Activated CD4-positive, alpha-beta memory T cell treated with anti-CD3 and anti-CD28 coated beads for 36 hours (primary cell): ENCODE data around the gene CRLF1. TPM values are rescaled to one million over a fixed set of nuclear protein-coding genes. Genes with fewer than 3 reads are reported as not detected.
A peak's percentile ranks its signal among the peaks of the same experiment; 100 is the strongest.

Experiments
- CTCF ChIA-PET: fragments of 350-600 bp; sonication (Branson Sonifier 250); formaldehyde crosslinking; loops from one replicate; lab custom pipeline; 2021; ENCODE audit warnings: antibody characterized with exemption, inconsistent platforms; lab: Charles Lee
- POLR2A ChIA-PET: fragments of 350-600 bp; sonication (Branson Sonifier 250); formaldehyde crosslinking; loops from one replicate; lab custom pipeline; 2021; ENCODE audit warnings: antibody characterized with exemption; lab: Charles Lee
- DNase-seq: peaks from one replicate; pipeline ENCODE4 v3.0.0-alpha.2; 2020
- H3K27ac Mint-ChIP-seq: one replicate; pipeline ENCODE4 v1.8.0; 2021; ENCODE audit warnings: mixed read lengths
- H3K27me3 Mint-ChIP-seq: one replicate; pipeline ENCODE4 v1.8.0; 2021; ENCODE audit warnings: mixed read lengths
- H3K36me3 Mint-ChIP-seq: one replicate; pipeline ENCODE4 v1.8.0; 2021; ENCODE audit warnings: mixed read lengths
- H3K4me1 Mint-ChIP-seq: one replicate; pipeline ENCODE4 v1.8.0; 2021; ENCODE audit warnings: low read depth, mixed read lengths
- H3K4me3 Mint-ChIP-seq: one replicate; pipeline ENCODE4 v1.8.0; 2021; ENCODE audit warnings: mild to moderate bottlenecking, mixed read lengths
- H3K9me3 Mint-ChIP-seq: one replicate; pipeline ENCODE4 v1.8.0; 2021; ENCODE audit warnings: mixed read lengths
- intact Hi-C: fragments of 100-400 bp; cut with micrococcal nuclease; formaldehyde crosslinking; loops from one replicate; pipeline ENCODE4 v1.15.1; 2023
- total RNA-seq, 2 experiments: library from RNA; stranded (reverse); gene quantifications; one replicate each; pipeline ENCODE4 v1.2.3, GENCODE V29; 2021

Gene CRLF1
- total RNA-seq, 2 experiments from 2014 or later, result not detected

- DNase-seq, result no peak
- Mint-ChIP-seq H3K27me3 (no peaks in the 10 kb centered on the region), H3K4me3 (no peak overlapping the region), H3K4me1 (peaks cover 2% of the 10 kb centered on the region), H3K36me3 (peaks cover 4% of the 10 kb centered on the region), H3K27ac (no peak overlapping the region), H3K9me3 (no peaks in the 10 kb centered on the region)
- ChIA-PET CTCF (no interaction called here), POLR2A (no interaction called here)
- intact Hi-C loops, result no loop called here
Measured at GRCh38 chr19:18646535-18647370, 40.2 kb upstream of the CRLF1 start.

- ChIA-PET CTCF (interaction anchor here (0.5 to 0.7 kb wide), 2 partner anchors 28 to 497 kb away, joined by 3 to 4 read pairs; no protein-coding TSS in a partner anchor), POLR2A (no interaction called here)
- no peaks in the 10 kb centered on the region for H3K36me3 Mint-ChIP-seq
- H3K4me1 Mint-ChIP-seq, result peaks cover 2% of the 10 kb centered on the region
- H3K27ac Mint-ChIP-seq, result no peak overlapping the region
- intact Hi-C loops, result no loop called here
- no peak overlapping the region for H3K4me3 Mint-ChIP-seq
- no peak for DNase-seq
- no peaks in the 10 kb centered on the region for H3K27me3 Mint-ChIP-seq
- H3K9me3 Mint-ChIP-seq, result no peaks in the 10 kb centered on the region
Measured at GRCh38 chr19:18645035-18645511, 38.5 kb upstream of the CRLF1 start.

GRCh38 chr19:18644196-18645034 lies 37.8 kb upstream of the CRLF1 start:
- no peak overlapping the region for H3K27ac Mint-ChIP-seq
- no peak for DNase-seq
- POLR2A ChIA-PET, result no interaction called here
- intact Hi-C loops, result no loop called here
- H3K36me3 Mint-ChIP-seq, result peaks cover 2% of the 10 kb centered on the region
- peaks cover 6% of the 10 kb centered on the region for H3K4me1 Mint-ChIP-seq
- no peaks in the 10 kb centered on the region for H3K27me3 Mint-ChIP-seq
- no peak overlapping the region for H3K4me3 Mint-ChIP-seq
- CTCF ChIA-PET, result interaction anchor here (0.5 kb wide), 1 partner anchor 497 kb away, joined by 3 read pairs; no protein-coding TSS in a partner anchor
- no peaks in the 10 kb centered on the region for H3K9me3 Mint-ChIP-seq

GRCh38 chr19:18639706-18640243 lies 33.2 kb upstream of the CRLF1 start:
- Mint-ChIP-seq H3K9me3 (no peaks in the 10 kb centered on the region), H3K4me3 (no peak overlapping the region), H3K27me3 (no peaks in the 10 kb centered on the region), H3K4me1 (peaks cover 22% of the 10 kb centered on the region), H3K27ac (no peak overlapping the region), H3K36me3 (peaks cover 6% of the 10 kb centered on the region)
- POLR2A ChIA-PET, result no interaction called here
- no peak for DNase-seq
- intact Hi-C loops, result loop anchor here (5.0 kb wide), 2 partner anchors 47 to 193 kb away; partner anchors contain the start of gene UPF1
- CTCF ChIA-PET, result no interaction called here

GRCh38 chr19:18637673-18638630 lies 31.4 kb upstream of the CRLF1 start:
- intact Hi-C loops, result loop anchor here (5.0 kb wide), 2 partner anchors 46 to 194 kb away; partner anchors contain the start of gene UPF1
- peak; percentile 20 for DNase-seq
- Mint-ChIP-seq H3K27me3 (no peaks in the 10 kb centered on the region), H3K9me3 (no peaks in the 10 kb centered on the region), H3K4me3 (peak overlapping the region; percentile 82), H3K27ac (peak overlapping the region; percentile 70), H3K4me1 (peaks cover 22% of the 10 kb centered on the region), H3K36me3 (peaks cover 6% of the 10 kb centered on the region)
- POLR2A ChIA-PET, result no interaction called here
- CTCF ChIA-PET, result interaction anchor here (1.0 kb wide), 1 partner anchor 537 kb away, joined by 5 read pairs; no protein-coding TSS in a partner anchor

- peak within 1 kb of the TSS; percentile 74 for H3K27ac Mint-ChIP-seq
- peaks cover 6% of the 10 kb centered on the region for H3K36me3 Mint-ChIP-seq
- intact Hi-C loops, result loop anchor here (1.0 to 5.0 kb wide), 7 partner anchors 45 to 426 kb away; partner anchors contain the start of genes COPE, CRTC1, DDX49 and ELL
- no peaks in the 10 kb centered on the region for H3K27me3 Mint-ChIP-seq
- POLR2A ChIA-PET, result no interaction called here
- peak within 1 kb of the TSS; percentile 82 for H3K4me3 Mint-ChIP-seq
- peaks cover 22% of the 10 kb centered on the region for H3K4me1 Mint-ChIP-seq
- no peak for DNase-seq
- H3K9me3 Mint-ChIP-seq, result no peaks in the 10 kb centered on the region
- CTCF ChIA-PET, result no interaction called here
Measured at GRCh38 chr19:18636969-18637629, 30.5 kb upstream of the CRLF1 start, which contains the start of gene KLHL26. KLHL26 (plus strand) TSS chr19:18637028; CDS start chr19:18637055, 27 bp downstream.

GRCh38 chr19:18636183-18636968 lies 29.8 kb upstream of the CRLF1 start:
- peak overlapping the region; percentile 74 for H3K27ac Mint-ChIP-seq

GRCh38 chr19:18635831-18636182 lies 29.2 kb upstream of the CRLF1 start:
- Mint-ChIP-seq H3K4me1 (peaks cover 22% of the 10 kb centered on the region), H3K9me3 (no peaks in the 10 kb centered on the region), H3K4me3 (peak overlapping the region; percentile 82), H3K36me3 (peaks cover 6% of the 10 kb centered on the region), H3K27me3 (no peaks in the 10 kb centered on the region), H3K27ac (no peak overlapping the region)
- ChIA-PET POLR2A (no interaction called here), CTCF (no interaction called here)
- intact Hi-C loops, result loop anchor here (1.0 to 5.0 kb wide), 7 partner anchors 44 to 427 kb away; partner anchors contain the start of genes COPE, CRTC1, DDX49 and ELL
- no peak for DNase-seq

More at GRCh38 chr19:18636183-18636968, 29.8 kb upstream of the CRLF1 start:
- ChIA-PET POLR2A (no interaction called here), CTCF (no interaction called here)
- intact Hi-C loops, result loop anchor here (1.0 to 5.0 kb wide), 7 partner anchors 44 to 427 kb away; partner anchors contain the start of genes COPE, CRTC1, DDX49 and ELL
- no peaks in the 10 kb centered on the region for H3K9me3 Mint-ChIP-seq
- peaks cover 22% of the 10 kb centered on the region for H3K4me1 Mint-ChIP-seq
- H3K4me3 Mint-ChIP-seq, result peak overlapping the region; percentile 82
- H3K36me3 Mint-ChIP-seq, result peaks cover 6% of the 10 kb centered on the region
- no peaks in the 10 kb centered on the region for H3K27me3 Mint-ChIP-seq
- peak; percentile 99 for DNase-seq

- H3K9me3 Mint-ChIP-seq, result no peaks in the 10 kb centered on the region
- intact Hi-C loops, result loop anchor here (5.0 kb wide), 2 partner anchors 42 to 198 kb away; partner anchors contain the start of gene UPF1
- POLR2A ChIA-PET, result no interaction called here
- CTCF ChIA-PET, result no interaction called here
- H3K4me1 Mint-ChIP-seq, result peaks cover 21% of the 10 kb centered on the region
- DNase-seq, result no peak
- no peak overlapping the region for H3K27ac Mint-ChIP-seq
- no peaks in the 10 kb centered on the region for H3K27me3 Mint-ChIP-seq
- H3K4me3 Mint-ChIP-seq, result no peak overlapping the region
- H3K36me3 Mint-ChIP-seq, result peaks cover 5% of the 10 kb centered on the region
Measured at GRCh38 chr19:18634612-18635297, 28.2 kb upstream of the CRLF1 start.
